ENCODE data around the gene ATF4.
"Not testable (repeated sequence)": the region's sequence is repeated elsewhere in the genome, so short reads cannot be mapped to it uniquely, and the experiment has no call there.

DNA sequence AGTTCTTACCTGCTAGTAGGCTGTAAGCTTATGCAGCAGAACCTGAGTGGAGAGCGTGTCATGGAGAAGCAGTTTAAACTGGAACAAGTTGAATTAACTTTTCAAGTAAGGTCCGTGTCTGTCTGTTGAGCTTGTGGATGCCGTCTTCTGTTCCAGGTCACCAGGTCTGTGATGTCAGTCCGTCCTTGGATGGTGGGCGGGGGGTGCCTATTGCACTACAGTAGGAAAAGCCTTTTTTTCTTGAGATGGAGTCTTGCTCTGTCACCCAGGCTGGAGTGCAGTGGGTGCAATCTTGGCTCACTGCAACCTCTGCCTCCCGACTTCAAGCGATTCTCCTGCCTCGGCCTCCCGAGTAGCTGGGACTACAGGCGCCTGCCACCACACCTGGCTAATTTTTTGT, 13.3 kb upstream of the ATF4 start:
- not testable (repeated sequence) for TF ChIP-seq ZFX (IDR thresholded peaks at IDR 0.05)
- TF ChIP-seq, protein P1, sequence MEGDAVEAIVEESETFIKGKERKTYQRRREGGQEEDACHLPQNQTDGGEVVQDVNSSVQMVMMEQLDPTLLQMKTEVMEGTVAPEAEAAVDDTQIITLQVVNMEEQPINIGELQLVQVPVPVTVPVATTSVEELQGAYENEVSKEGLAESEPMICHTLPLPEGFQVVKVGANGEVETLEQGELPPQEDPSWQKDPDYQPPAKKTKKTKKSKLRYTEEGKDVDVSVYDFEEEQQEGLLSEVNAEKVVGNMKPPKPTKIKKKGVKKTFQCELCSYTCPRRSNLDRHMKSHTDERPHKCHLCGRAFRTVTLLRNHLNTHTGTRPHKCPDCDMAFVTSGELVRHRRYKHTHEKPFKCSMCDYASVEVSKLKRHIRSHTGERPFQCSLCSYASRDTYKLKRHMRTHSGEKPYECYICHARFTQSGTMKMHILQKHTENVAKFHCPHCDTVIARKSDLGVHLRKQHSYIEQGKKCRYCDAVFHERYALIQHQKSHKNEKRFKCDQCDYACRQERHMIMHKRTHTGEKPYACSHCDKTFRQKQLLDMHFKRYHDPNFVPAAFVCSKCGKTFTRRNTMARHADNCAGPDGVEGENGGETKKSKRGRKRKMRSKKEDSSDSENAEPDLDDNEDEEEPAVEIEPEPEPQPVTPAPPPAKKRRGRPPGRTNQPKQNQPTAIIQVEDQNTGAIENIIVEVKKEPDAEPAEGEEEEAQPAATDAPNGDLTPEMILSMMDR (conservative IDR thresholded peaks at IDR 0.05), result not testable (repeated sequence)
